ENCODE results near the gene FOXD4L1.
"Not testable (repeated sequence)": the region's sequence is repeated elsewhere in the genome, so short reads cannot be mapped to it uniquely, and the experiment has no call there.

Gene FOXD4L1

GRCh38 chr2:113498365-113498764 lies at the start of gene FOXD4L1:
Gene FOXD4L1 (plus strand): TSS chr2:113498665. CDS start chr2:113499257, 592 bp downstream.
- Histone ChIP-seq H3K27me3 (peaks cover 3 to 31% of the 10 kb centered on the region in 2 donors), H3K4me1 (peaks cover 0 to 14% (median 7%) of the 10 kb centered on the region in 4 donors)
- H3K27ac ChIP-seq; H3K9me3 ChIP-seq; H3K4me3 ChIP-seq; H3K36me3 ChIP-seq; intact Hi-C loops (cut with DNase I; ENCODE audit: low total_unique reads); DNase-seq: not testable (repeated sequence)

GRCh38 chr2:113465770-113466169 lies 32.7 kb upstream of the FOXD4L1 start:
- H3K4me1 ChIP-seq; DNase-seq; H3K27me3 ChIP-seq; intact Hi-C loops (cut with DNase I; ENCODE audit: low total_unique reads); H3K9me3 ChIP-seq; H3K4me3 ChIP-seq; H3K27ac ChIP-seq; H3K36me3 ChIP-seq: not testable (repeated sequence)

- H3K4me3 ChIP-seq; H3K27ac ChIP-seq; H3K4me1 ChIP-seq; intact Hi-C loops (cut with DNase I; ENCODE audit: low total_unique reads); H3K9me3 ChIP-seq; H3K27me3 ChIP-seq; DNase-seq; H3K36me3 ChIP-seq: not testable (repeated sequence)
Measured at GRCh38 chr2:113476688-113477368, 21.6 kb upstream of the FOXD4L1 start.

- DNase-seq; H3K4me1 ChIP-seq; H3K4me3 ChIP-seq; H3K36me3 ChIP-seq; H3K27ac ChIP-seq; H3K9me3 ChIP-seq; intact Hi-C loops (cut with DNase I; ENCODE audit: low total_unique reads): not testable (repeated sequence)
- peaks cover 0 to 16% of the 10 kb centered on the region in 2 donors for H3K27me3 ChIP-seq
Measured at GRCh38 chr2:113496527-113496926, 1.9 kb upstream of the FOXD4L1 start.

GRCh38 chr2:113499019-113499885 lies 787 bp downstream of the FOXD4L1 start:
- H3K36me3 ChIP-seq; intact Hi-C loops (cut with DNase I; ENCODE audit: low total_unique reads); H3K27ac ChIP-seq; H3K4me3 ChIP-seq; DNase-seq; H3K9me3 ChIP-seq: not testable (repeated sequence)
- H3K27me3 ChIP-seq = peaks cover 3 to 40% of the 10 kb centered on the region in 2 donors
- H3K4me1 ChIP-seq = peaks cover 0 to 22% (median 10%) of the 10 kb centered on the region in 4 donors

- Histone ChIP-seq H3K27me3 (peaks cover 3 to 42% of the 10 kb centered on the region in 2 donors), H3K4me1 (peaks cover 0 to 22% (median 10%) of the 10 kb centered on the region in 4 donors)
- H3K4me3 ChIP-seq; intact Hi-C loops (cut with DNase I; ENCODE audit: low total_unique reads); H3K27ac ChIP-seq; DNase-seq; H3K9me3 ChIP-seq; H3K36me3 ChIP-seq: not testable (repeated sequence)
Measured at GRCh38 chr2:113499886-113500722, 1.6 kb downstream of the FOXD4L1 start.

GRCh38 chr2:113500723-113501038 lies 2.2 kb downstream of the FOXD4L1 start:
- peaks cover 0 to 22% (median 10%) of the 10 kb centered on the region in 4 donors for H3K4me1 ChIP-seq
- H3K36me3 ChIP-seq; intact Hi-C loops (cut with DNase I; ENCODE audit: low total_unique reads); DNase-seq; H3K4me3 ChIP-seq; H3K27ac ChIP-seq; H3K9me3 ChIP-seq: not testable (repeated sequence)
- H3K27me3 ChIP-seq = peaks cover 3 to 45% of the 10 kb centered on the region in 2 donors

GRCh38 chr2:113502216-113503093 lies 4.0 kb downstream of the FOXD4L1 start:
- H3K27ac ChIP-seq; DNase-seq; intact Hi-C loops (cut with DNase I; ENCODE audit: low total_unique reads); H3K36me3 ChIP-seq; H3K9me3 ChIP-seq: not testable (repeated sequence)
- Histone ChIP-seq H3K4me3 (peak overlapping the region; percentile 41 to 57), H3K27me3 (peaks cover 3 to 45% of the 10 kb centered on the region in 2 donors), H3K4me1 (peaks cover 0 to 22% (median 10%) of the 10 kb centered on the region in 4 donors)

GRCh38 chr2:113503094-113504042 lies 4.9 kb downstream of the FOXD4L1 start:
- H3K36me3 ChIP-seq; intact Hi-C loops (cut with DNase I; ENCODE audit: low total_unique reads); H3K27ac ChIP-seq; H3K9me3 ChIP-seq: not testable (repeated sequence)
- H3K4me3 ChIP-seq = peak overlapping the region; percentile 41 to 57
- peak in 1 of 2 donors; percentile 33 for DNase-seq
- H3K27me3 ChIP-seq = peaks cover 3 to 52% of the 10 kb centered on the region in 2 donors
- peaks cover 0 to 22% (median 10%) of the 10 kb centered on the region in 4 donors for H3K4me1 ChIP-seq

GRCh38 chr2:113504081-113504480 lies 5.6 kb downstream of the FOXD4L1 start:
- DNase-seq = not testable (repeated sequence)
- peak overlapping the region; percentile 41 to 57 for H3K4me3 ChIP-seq
- peaks cover 3 to 52% of the 10 kb centered on the region in 2 donors for H3K27me3 ChIP-seq

GRCh38 chr2:113507394-113508140 lies 9.1 kb downstream of the FOXD4L1 start:
- Histone ChIP-seq H3K4me1 (peaks cover 0 to 16% (median 7%) of the 10 kb centered on the region in 4 donors), H3K27me3 (peaks cover under 1 to 35% of the 10 kb centered on the region in 2 donors)
- H3K4me3 ChIP-seq; DNase-seq; H3K36me3 ChIP-seq; H3K9me3 ChIP-seq; H3K27ac ChIP-seq; intact Hi-C loops (cut with DNase I; ENCODE audit: low total_unique reads): not testable (repeated sequence)

More at GRCh38 chr2:113504081-113504480, 5.6 kb downstream of the FOXD4L1 start:
- H3K27ac ChIP-seq; H3K36me3 ChIP-seq; intact Hi-C loops (cut with DNase I; ENCODE audit: low total_unique reads); H3K9me3 ChIP-seq: not testable (repeated sequence)
- peaks cover 0 to 22% (median 10%) of the 10 kb centered on the region in 4 donors for H3K4me1 ChIP-seq

All from tibial artery (tissue), 4 donors.